Tibial nerve (tissue), 4 donors: ENCODE results near the gene MINDY4.

ENCODE experiments used
- CTCF ChIP-seq, 5 experiments: fragments of 200-600 bp in 3 of 5; fragments of 450-650 bp in 2 of 5; sonication (generic) in 3 of 5; IDR thresholded peaks; one replicate each; pipeline ENCODE4 v1.5.1; 2016 to 2019; ENCODE audit warnings: antibody characterized with exemption in 5 of 5, mild to moderate bottlenecking in 3 of 5, moderate library complexity in 2 of 5
- EP300 ChIP-seq, 2 donors: sonication (generic); formaldehyde crosslinking; IDR thresholded peaks; one replicate each; pipeline ENCODE4 v1.6.1; 2017; ENCODE audit warnings: antibody characterized with exemption in 2 of 2, mild to moderate bottlenecking in 1 of 2
- POLR2A ChIP-seq, 2 donors: fragments of 450-650 bp; IDR thresholded peaks; one replicate each; pipeline ENCODE4 v1.6.1; 2017; ENCODE audit warnings: antibody characterized with exemption in 2 of 2, mild to moderate bottlenecking in 2 of 2, moderate library complexity in 2 of 2

DNA sequence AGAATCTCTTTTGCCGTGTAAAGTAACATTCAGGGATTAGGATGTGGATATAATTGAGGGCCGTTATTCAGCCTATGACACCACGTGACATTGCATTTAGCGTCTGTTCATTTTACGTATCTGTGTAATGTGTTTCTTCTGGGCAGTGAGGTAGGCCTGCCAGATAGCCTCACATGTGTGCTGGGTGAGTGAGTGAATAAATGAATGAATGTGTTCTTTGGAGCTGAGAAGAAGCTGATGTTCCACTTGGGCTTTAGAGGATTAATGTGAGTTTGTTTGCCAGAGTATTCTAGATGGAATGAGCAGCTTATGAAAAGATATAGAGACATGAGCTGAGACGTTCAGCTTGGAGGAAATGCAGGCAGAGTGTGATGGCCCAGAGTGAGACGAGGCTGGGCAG lies 55.0 kb downstream of the MINDY4 start:
- TF ChIP-seq CTCF (IDR thresholded peaks at IDR 0.05), result no peak
- no peak for TF ChIP-seq POLR2A (IDR thresholded peaks at IDR 0.05)
- TF ChIP-seq EP300 (IDR thresholded peaks at IDR 0.05), result no peak
